COR-L47 (cell line): ENCODE measurements around the gene MAP3K13.
A peak's percentile ranks its signal among the peaks of the same experiment; 100 is the strongest.

Source experiments
- DNase-seq: peaks from one replicate; lab custom pipeline; 2025; lab: John Stamatoyannopoulos, UW

MAP3K13 gene, protein sequence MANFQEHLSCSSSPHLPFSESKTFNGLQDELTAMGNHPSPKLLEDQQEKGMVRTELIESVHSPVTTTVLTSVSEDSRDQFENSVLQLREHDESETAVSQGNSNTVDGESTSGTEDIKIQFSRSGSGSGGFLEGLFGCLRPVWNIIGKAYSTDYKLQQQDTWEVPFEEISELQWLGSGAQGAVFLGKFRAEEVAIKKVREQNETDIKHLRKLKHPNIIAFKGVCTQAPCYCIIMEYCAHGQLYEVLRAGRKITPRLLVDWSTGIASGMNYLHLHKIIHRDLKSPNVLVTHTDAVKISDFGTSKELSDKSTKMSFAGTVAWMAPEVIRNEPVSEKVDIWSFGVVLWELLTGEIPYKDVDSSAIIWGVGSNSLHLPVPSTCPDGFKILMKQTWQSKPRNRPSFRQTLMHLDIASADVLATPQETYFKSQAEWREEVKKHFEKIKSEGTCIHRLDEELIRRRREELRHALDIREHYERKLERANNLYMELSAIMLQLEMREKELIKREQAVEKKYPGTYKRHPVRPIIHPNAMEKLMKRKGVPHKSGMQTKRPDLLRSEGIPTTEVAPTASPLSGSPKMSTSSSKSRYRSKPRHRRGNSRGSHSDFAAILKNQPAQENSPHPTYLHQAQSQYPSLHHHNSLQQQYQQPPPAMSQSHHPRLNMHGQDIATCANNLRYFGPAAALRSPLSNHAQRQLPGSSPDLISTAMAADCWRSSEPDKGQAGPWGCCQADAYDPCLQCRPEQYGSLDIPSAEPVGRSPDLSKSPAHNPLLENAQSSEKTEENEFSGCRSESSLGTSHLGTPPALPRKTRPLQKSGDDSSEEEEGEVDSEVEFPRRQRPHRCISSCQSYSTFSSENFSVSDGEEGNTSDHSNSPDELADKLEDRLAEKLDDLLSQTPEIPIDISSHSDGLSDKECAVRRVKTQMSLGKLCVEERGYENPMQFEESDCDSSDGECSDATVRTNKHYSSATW

DNA sequence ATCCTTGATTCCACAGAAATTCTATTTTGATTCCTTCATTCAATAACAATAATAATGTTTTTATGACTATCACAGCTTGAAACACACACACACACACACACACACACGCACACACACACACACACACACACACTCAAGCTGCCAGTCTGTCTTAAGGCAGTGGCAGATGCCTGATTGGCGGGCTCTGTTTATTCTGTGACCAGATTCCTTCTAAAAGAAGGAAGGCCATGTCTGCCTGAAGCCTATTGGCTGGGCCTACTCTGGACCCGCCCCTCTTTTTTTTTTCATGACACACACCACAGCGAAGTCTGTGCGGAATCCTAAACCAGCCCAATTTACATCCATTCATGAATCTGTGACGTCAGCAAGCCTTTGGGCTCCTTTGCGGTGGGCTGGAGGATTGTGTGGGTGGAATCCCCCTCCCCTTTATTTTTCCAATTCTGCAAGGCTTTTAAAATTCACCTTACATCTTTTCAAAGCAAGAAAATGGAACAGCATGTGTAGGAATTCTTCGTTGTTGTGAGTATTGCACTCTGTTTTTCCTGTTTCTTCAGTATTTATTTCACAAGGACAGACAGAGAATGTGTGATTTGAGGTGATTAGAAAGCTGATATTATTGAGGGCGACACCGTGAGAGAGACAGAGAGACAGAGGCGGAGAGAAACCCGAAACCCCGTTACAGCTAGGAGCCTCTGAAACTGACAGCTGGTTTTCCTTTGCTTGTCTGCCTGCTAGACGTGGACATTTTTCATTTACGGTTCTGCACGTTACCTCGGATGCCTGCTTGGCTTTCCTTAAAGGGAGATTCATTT is at the start of gene MAP3K13:
Gene MAP3K13, plus strand, starts transcription at position 287 of the 812 bp plus-strand sequence. CDS start 65,446 bp downstream, outside the sequence.
- DNase-seq, result peak; percentile 97

DNA sequence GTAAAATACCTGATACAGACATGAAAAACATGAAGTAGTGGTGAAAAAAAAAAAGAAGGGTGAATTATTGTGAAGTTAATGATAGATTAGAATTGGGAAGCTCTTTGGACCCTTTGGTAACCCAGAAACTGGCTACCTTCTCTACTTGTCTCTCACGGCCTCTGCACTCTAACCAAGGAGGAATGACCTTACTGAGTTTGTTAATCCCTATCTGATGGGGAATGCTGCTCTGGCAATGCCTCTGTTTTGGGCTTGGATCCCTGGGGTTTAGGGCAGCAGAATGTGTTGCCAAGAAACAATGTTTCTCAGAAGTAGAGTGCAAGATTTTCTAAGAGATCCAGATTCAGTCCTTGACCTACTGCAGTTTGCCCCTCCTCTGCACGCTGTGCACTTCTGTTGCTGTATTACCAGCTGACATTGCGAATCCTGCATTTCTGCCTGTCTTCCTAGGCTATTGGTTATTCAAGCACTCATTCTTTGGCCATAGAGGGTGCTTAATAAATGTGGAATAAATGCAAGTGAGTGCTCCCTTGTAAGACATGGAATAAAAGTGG is 49.2 kb upstream of the MAP3K13 start:
- no peak for DNase-seq

DNA sequence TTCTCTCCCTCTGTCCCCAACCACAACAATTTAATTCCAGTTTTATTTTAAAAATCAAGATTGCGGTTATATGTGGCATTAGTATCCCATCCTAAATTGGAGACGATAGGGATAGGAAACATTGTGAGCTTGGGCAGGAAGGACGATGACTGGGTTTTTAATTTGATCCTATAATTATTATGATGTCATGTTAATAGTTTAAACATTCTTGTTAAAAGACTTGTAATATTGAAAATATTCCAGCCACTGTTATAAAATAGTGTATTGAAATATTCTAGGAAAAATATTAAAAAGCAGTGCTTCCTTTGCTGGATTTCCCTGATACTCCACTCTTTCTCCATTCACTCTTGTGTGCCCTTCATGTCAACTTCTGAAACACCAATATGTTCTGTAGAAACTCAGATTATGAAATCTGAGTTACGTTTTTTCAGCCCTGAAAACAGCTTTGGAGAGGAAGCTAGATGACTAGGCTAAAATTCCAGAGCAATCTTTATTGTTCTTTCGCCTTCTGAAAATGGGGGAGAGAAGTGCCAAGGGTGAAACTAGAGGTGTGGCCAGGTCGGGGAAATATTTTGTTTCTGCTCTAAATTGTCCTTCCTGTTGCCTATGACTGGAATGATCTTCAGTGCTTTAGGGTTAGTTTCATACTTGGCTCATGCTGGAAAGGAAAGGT is 46.1 kb upstream of the MAP3K13 start:
- no peak for DNase-seq

DNA sequence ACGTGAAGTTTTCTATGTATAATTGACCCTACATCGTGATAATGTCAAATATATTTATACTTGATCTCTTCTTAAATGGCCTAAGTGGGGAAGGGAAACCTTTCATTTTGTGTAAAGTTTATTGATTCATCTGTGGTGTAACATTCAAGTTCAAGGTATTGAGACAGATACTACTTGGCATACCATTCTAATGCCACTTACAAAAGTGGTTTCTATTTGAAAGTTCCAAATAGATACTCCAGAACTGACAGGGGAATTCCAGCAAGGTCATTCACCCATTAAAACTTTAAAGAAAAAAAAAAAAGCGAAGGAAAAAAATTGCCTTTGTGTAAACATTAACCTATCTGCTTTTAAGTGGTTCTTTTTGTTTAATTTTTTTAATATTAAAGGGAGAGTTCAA is 45.3 kb upstream of the MAP3K13 start:
- no peak for DNase-seq

DNA sequence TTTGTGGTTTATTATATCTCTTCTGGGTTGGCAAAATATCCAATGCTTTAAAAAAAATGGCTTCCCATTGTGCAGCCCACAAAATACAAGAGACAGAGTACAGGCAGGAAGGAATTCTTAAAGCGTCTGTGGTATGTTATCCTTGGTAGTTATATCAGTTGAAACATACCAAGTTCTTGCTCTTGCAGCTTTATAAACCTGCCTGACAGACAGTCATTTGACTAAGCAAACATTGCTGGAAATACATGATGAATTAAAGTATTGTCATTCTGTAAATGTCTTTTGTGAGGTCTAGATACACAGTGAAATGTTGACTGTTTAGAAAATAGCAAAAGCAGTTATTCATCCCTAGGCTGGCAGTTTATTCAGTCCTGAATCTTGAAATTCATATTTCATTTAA is 44.8 kb upstream of the MAP3K13 start:
- no peak for DNase-seq

DNA sequence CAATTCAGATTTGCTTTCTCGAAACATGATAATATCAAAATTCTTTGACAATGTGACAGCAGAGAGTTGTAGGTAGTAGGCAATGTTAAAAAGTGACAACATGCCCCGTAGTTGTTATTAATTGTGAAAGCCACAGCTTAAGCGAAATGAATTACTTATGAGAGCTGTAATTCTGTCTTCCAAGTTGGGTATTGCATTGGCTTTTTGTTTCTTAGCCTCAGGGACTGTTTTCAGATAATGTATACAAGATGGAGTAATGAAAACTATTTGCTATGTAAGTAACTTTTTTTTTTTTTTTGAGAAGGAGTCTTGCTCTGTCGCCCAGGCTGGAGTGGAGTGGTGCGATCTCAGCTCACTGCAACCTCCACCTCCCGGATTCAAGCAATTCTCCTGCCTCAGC is 43.1 kb upstream of the MAP3K13 start:
- no peak for DNase-seq

DNA sequence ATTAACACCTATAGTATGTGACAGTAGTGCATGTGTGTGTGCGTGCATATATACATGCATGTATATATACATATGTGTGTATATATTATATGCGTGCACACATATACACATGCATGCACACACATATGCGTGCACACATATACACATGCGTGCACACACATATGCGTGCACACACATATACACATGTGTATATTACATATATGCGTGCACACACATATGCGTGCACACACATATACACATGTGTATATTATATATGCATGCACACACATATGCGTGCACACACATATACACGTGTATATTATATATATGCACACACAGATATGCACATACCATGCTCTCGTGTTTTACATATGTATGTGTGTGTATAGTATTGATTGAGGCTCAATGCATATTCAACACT is 42.0 kb upstream of the MAP3K13 start:
- DNase-seq, result no peak

DNA sequence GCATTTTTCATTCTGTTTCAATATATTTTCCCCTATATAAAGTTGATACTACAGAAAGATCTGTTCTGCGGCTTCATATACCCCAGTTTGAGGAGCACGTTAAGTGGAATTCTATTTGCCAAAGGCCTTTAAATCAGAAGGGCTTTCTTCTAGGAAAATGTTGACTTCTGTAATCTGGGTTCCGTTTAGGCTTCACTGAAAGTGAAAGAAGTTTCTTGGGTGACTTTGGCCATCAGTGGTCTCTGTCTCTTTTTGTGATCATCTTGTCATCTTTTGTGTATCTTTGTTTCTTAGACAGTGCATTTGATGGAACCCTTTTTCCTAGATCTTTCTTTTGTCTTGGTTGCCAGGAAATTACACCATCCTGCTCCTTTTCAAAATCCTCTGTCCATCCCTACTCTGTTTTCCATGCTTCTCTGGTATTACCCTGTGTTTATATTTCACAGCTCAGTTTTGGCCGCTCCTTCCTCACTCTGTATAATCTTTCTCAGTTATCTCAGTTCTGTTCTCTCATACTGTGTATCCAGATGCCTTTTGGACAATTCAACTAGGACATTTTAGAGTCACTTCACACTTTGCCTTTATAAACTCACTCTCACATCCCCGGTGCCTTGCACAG is 40.7 kb upstream of the MAP3K13 start:
- DNase-seq, result no peak

DNA sequence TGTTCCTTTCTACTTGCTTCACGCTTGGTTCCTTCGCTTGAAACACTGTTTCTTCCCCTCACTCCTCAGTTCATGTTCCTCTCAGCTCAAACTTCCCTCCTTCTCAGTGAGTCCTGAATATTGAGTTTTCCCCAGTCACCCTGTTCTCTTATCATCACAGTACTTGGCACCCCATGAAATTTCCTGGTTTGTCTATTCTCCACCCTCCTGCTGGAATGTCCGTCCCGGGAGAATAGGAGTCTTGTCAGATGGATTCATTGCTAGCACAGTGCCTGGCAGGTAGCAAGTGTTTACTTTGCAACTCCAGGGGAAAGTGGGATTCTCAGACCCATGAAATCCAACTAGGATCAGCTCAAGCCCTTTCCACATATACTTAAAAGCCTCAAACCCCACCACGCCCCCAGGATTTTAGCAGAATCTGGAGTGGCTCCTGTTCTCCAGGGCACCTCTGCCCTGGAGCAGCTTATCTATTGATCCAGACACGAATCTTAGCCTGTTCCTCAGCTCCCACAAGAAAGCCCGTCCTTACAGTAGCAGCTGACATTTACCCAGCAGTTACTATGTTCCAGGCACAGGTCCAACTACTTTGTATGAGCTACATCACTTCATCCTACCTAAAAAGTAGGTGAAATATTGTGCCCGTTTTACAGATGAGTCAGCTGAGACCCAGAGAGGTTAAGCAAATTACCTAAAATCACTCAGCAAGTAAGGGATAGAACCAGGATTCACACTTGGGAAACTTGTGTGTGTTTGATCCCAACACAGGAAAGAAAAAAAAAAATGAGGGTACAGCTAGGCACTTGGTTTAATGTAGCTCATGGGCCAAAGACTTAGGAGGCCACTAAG is 36.8 kb upstream of the MAP3K13 start:
- no peak for DNase-seq

DNA sequence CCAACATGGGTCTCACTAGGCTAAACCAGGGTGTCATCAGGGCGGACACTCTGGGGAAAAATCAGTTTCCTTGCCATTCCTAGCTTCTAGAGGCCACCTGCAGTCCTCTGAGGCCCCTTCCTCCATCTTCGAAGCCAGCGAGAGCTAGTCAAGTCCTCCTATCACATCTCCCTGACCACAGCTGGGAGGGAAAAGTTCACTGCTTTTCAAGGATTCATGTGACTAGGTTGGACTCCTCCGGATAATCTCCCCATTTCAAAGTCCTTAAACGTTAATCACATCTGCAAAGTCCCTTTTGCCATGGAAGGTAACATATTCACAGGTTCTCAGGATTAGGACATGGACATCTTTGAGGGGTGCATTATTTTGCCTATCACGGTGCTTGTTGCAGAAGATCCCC is 35.9 kb upstream of the MAP3K13 start:
- DNase-seq, result no peak

DNA sequence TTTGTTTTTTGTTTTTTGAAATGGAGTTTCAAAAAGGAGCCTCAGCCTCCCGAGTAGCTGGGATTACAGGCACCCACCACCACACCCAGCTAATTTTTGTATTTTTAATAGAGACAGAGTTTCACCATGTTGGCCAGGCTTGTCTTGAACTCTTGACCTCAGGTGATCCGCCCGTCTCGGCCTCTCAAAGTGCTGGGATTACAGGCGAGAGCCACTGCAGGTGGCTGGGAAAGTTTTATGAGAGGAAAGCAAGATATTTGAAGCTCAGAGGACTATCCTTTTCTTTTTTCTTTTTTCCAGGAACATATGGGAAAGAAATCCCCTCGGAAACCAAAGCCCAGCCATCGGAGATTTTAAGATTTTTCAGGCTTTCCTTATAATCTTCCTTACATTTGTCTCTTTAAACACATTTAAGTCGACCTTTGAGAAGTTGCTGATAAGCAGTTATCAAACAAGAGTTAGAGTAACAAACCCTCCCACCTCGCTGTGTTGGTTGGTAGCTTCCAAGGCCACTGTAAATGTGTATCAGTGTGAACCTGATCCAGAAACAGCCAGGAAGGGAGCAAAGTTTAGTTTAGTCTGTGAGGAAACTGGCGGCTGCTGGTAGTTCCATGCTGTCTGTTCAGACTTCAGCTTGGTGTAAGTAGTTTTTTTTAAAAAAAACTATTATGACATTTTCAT is 34.5 kb upstream of the MAP3K13 start:
- DNase-seq, result no peak

DNA sequence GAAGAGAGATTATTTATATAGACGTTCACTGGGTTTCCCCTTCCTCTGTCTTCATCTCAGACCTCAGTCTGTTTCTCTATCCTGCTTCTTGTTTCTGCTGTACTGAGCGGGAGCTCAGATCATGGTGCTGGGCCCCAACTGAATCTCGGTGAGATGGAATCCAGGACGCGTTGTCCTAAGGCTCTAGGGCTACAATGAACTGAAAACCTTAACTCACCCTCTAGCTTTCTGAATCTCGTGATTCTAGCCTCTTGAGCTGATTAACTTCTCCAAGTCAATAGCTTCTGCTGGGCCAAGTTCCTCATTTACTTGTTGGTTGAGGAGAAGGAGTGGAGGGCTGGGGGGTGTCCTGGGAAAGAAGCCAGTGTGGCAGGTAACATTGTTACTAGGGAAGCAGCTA is 32.7 kb upstream of the MAP3K13 start:
- DNase-seq, result no peak

DNA sequence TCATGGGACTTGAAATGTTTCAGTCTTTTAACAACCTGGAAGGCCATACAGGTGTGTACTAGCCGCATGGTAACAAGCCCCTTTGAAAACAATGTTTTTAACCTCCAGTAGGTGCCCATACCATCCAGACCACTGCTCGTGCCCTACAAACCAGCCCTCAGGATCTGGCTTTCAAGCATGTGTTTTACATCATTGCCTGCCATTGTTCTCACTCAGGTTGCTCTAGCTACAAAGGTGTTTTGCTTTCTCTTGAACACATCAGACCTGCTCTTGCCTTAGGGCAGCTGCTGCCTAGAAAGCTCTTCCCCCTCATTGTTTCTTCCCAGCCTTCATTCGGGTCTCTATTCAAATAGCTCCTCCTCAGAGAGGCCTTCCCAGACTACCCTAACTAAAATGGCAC is 32.3 kb upstream of the MAP3K13 start:
- no peak for DNase-seq

DNA sequence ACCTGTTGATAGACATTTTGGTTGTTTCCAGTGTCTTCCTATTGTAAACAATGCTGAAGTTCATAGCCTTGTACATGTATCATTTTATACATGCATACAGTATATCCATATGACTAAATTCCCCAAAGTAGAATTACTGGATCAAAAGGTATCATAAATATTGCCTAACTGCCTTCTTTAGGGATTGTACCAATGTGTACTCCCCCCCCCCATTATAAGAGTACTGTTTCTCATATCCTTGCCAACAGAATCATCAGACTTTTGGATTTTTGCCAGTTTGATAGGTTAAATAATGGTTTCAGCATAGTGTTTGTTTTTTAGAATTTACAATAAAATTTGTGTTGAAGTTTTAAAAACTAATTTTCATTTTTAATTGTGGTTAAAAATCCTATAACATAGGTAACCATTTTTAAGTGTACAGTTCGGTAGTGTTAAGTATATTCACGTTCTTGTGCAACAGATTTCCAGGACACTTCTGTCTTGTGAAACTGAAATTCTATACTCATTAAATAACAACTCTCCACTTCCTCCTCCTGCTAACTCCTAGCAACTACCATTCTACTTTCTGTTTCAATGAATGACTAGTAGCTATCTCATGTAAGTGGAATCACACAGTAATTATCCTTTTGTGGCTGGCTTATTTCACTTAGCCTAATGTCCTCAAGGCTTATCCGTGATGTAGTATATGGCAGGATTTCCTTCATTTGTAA is 30.8 kb upstream of the MAP3K13 start:
- DNase-seq, result peak; percentile 76

DNA sequence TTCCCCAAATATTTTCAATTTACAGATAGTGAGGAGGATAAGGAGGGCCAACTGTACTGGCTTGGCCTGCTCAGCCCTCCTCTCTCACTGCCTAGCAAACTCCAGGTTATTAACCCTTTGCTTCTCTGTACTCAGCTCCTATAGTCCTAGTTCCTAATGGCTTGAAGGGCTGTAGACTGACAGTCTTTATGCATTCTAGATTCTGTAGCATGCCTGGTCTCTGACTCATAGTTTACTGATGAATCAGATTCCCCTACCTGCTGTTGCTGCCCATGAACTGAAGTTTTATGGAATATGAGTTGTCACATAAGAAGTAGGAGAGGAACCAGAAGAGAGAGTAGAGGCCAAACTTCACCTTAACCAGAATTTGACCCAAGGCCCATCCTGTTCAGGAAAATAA is 27.1 kb upstream of the MAP3K13 start:
- no peak for DNase-seq

DNA sequence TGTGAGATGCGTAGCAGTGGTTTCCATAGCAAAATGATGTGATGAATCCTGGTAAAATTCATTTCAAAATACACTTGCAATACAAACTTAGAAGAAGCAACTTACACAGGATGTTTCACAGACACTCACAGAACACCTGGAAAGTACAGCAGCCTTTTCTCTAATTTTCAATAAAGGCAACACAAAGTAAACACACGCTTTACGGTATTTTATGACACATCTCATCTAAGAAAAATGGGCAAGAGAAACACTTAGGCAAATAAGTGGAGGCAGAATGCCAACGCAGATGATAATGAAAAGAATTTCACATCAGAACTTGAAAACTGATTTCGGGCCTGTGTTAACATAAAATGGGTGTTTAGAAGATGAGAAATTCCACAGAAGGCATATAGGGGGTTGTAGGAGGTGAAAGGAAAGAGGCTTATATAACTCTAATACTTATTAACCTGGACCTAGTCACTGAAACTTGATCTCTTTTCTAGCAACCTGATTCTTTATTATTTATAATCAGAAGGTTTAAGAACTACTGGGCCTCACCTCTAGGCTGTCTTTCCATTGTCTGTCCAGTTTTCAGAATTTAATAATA is 25.6 kb upstream of the MAP3K13 start:
- DNase-seq, result peak; percentile 54

DNA sequence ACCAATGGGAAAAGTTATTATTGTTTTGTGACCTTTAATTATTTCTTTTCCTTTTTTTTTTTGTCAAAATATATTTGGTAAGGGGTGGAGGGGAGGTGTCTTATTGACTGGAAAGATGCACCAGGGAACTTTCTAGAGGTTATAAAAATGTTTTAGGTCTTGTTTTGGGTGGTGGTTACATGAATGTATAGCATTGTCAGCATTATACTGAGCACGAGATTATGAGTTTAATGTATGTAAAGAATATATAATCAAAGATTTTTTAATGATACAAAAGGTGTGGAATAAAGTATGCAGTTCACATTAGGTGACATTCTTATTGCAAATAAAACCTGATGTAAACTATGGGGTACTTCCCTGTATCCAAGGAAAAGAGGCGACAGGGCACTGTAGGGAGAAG is 23.0 kb upstream of the MAP3K13 start:
- no peak for DNase-seq

DNA sequence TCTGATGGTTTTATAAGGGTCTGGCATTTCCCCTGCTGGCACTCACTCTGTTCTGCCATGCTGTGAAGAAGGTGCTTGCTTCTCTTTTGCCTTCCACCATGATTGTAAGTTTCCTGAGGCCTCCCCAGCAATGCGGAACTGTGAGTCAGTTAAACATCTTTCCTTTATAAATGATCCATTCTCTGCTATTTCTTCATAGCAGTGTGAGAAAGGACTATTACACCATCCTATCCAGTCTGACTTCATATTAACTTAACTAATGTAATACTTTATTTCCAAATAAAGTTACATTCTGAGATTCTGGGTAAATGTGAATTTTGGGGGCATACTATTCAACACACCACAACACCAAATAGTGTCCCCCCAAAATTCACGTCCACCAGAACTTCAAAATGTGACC is 22.2 kb upstream of the MAP3K13 start:
- no peak for DNase-seq
